GM18511 (cell line): Measurements from ENCODE around the gene PANX1.

Source experiments
- ATAC-seq: cut with Tn5 transposase; IDR thresholded peaks from one replicate; pipeline ENCODE4 v1.9.1; 2021; ENCODE audit warnings: mild to moderate bottlenecking, moderate library complexity; ENCODE audit not compliant: unreplicated experiment

The PANX1 gene

DNA sequence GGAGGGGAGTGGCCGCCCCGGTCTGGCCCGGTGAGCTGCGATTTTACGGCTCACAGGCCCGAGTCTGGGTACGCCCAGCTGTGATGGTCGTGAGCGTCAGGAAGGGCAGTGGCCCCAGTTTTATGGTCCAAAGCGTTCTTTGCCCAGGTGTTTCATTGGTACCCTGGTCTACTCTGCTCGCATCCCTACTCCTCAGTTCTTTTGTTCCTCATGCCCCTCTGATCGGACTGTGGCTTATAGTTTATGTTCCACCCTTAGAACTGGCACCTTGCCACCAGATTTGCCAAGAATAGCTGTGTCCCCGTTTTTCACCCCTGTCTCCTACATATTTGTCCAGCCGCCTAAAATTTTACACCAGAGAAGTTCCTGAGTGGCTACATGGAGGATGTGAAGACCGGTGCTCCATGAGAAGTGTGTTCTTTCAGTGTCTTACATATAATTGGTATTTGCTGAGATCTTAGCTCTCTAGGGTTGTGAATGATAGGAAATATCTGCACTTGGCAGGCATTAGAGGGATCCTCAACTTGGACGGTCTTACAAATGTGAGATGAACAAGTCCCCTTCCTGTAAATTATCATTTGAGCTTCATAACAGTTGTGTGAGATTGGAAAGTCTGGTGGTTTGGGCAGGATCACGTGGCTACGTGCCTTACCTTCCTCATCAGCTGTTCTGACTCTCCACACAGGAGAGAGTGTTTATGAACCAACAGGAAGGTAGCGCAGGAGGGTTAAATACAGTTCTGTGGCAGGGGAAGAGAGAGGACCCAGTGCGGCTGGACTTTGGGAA, 1.1 kb downstream of the PANX1 start:
- no peak for ATAC-seq

- no peak for ATAC-seq
Observed at GRCh38 chr11:94130298-94131046, 1.8 kb downstream of the PANX1 start.

DNA sequence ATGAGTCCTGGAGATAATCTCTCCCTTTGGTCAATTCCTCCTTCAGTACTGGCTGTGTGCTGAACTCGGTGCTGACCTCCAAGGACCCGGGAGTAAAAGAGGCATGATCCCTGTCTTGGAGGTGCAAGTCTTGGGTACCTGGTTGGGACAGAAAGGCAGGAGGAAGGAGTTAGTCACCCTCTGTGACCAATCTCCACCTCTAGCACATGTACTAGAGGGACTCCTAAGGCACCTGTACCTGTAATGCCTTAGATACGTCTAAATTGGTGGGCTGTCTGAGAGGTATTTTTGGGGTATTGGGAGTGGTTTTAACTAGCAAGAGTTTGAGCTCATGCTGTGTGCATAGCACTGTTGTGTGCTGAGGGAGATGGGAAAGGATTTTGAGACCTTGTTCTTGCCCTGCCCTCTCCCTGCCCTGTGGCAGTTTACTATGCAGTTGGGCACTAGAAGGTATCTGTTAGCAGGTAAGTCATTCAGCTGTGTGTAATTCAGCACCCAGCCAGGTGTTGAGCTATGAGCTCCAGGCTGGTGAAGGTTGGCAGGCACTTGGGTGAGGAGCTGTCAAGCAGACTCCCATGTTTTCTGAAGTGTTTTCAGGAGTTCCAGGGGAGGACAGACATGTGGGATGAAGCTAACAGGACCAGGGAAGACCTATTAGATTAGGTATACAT, 2.5 kb downstream of the PANX1 start:
- no peak for ATAC-seq

DNA sequence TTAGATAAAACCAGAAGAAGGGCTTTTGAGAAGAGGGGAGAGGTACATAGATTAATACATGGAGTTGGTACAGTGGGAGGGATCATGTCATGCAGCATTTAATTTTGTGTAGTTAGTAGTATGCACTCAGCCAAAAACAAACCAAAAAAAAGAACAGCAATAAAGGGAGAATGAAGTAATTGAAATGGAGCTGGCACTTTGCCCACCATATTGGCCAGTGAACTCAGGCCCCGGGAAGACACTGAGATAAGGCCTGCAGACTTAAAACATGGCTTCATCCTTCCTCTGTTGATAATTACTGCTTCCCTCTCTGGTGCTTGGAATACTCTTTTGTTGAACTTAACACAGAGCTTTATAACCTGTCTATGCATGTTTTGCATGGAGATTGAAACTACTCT, 3.1 kb downstream of the PANX1 start:
- ATAC-seq, result no peak

DNA sequence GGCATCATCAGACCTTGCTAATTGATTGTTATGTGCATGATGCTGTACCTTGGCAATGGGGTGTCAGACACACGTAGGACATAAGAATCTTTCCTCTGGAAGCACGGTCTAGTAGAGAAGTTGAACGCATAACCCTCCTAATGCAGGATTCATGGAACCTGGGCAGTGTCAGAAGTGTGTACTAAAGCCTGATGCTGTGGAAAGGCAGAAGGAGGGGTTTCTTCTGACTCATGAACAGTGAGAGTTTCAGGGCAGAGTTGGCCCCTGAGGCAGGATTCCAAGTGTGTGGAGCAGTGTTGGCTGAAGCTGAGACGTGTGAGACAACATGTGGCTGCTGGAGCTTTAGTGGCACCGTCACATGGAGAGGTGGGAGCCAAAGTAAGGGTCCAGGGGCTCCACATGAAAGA, 3.5 kb downstream of the PANX1 start:
- no peak for ATAC-seq

DNA sequence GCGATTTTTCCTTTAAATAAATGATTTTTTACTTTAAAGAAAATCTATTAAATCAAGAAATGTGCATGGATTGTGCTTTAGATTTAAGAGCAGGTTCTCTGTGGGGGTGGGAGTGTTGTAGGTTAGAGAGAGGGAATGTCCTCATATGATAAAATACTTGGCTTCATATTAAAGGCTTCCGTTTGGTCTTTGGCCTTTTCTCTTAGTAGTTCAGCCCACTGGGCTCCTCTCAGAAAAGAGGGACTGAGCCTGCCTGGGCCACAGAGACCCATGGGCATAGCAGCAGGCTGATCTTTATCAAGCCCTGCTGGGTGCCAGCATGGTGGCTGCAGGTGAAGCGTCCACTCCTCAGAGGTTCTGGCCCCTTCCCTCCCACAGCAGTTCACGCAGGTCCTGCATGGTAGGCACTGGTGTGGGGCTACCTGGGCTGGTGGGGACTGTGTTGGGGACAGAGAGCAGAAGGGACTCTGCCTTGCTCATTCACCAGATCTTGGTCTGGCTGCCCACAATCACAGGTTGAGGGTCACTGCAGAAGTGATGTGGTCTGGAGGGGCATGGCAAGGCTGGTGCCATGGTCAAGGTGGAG, 4.3 kb downstream of the PANX1 start:
- ATAC-seq, result no peak

DNA sequence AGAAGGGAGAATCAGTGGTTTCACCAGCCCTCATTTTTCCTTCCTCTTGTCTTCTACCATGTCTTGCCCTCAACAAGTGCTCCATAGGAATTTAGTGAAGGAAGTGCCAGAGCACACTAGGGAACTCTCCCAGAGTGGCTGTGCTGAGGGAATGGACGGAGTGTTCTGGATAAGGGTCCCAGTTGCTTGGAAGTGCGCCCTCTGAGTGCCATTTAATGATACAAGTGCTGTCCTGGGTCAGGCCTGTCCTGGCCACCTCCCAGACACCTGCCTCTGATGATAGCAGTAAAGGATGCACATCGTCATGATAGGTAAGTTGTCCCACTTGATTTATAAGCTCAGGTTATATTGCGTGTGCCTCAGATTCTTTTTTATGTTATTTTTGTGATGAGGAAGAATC, 5.1 kb downstream of the PANX1 start:
- no peak for ATAC-seq

- ATAC-seq, result peak; percentile 61
Observed at GRCh38 chr11:94134651-94135512, 6.2 kb downstream of the PANX1 start.

DNA sequence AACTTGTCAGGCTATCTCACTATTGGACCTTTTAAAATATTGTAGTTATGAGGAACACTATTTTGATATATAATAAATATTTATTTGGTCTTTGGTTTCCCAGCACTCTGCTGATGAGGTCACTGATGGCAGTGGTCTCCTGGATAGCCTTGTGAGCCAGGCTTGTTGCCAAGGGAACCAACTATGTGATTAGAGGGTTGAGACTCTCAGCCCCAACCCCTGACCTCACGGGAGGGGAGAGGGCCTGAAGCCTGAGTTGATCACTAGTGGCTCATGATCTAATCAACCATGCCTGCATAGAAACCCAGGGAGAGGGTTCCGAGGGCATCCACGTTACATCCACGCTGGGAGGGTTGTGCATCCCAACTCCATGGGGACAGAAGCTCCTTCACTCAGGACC, 10.8 kb downstream of the PANX1 start:
- no peak for ATAC-seq

DNA sequence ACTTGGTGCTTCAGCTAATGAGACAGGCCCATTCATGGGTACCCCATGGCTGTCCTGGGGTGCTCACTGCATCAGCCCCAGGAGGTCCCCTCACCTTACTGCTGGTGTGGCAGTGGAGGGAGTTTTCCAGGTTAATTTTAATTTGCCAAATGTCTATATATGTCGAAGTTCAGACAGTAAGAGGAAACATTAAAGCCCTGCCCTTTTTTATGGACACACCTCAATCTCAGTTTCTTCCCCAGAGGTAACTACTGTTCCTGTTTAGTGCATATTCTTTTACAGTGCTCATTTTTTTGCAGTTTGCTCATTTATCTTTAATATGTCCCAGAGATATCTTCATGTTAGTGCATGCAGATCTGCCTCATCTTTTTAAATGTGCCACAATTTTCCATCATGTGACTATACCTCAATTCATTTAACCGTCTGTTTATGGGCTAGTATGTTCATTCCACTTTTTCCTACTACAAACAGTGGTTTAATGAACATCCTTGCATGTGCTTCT, 11.6 kb downstream of the PANX1 start:
- ATAC-seq, result no peak

DNA sequence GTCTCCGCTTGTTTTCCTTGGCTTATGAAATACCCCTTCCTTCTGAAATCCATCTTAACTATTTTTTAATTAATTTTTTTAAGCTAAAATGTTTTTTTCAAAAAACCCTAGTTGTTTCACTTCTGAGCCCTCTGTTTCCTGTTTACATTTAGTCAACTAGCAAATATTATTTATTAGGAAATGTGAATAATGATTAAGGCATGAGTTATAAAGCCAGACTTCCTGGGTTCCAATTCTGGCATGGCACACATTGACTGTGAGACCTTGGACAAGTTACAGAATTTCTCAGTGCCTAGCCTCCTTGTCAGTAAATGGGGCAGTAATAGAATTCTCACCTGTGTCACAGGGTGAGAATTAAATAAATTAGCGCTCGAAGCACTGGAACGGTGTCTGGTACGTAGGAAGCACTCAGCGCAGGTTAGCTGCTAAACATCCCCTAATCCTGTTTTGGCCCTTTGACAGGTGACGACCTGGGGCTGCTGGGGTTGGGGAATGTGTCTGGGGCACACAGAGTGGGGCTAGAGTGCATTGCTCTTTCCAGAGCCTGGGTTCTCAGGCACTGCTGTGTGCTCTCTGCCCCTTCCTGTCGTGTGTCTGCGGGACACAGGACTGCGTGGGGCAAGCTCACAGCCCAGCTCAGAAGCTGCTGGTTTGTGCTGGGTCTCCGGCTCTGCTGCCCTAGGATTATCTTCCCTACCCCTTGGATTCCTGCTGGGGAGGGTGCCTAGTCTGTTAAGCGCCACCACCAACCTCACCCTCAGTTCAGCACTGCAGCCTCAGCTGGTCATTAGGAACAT, 13.1 kb downstream of the PANX1 start:
- ATAC-seq, result no peak

GRCh38 chr11:94142308-94143281, 14.0 kb downstream of the PANX1 start:
- no peak for ATAC-seq

DNA sequence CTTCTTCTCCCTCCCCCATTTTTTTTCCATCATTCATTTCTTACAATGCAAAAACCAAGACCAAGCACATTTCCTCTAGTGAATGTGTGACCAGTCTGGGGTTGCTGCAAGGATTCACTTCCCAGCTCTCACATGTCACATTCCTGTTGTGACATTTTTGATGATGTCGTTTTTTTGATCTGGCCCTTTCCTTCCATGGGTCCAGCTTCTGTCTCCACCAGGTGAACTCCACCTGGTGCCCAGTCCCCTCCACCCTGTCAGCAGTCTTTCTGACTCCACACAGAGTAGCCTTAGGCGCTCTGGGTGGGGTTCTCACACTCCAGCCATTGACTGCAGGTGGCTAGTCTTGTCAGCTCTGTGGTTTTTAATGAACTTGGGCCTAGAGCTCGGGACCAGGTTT, 15.6 kb downstream of the PANX1 start:
- ATAC-seq, result no peak

GRCh38 chr11:94144664-94145063, 16.0 kb downstream of the PANX1 start:
- no peak for ATAC-seq

DNA sequence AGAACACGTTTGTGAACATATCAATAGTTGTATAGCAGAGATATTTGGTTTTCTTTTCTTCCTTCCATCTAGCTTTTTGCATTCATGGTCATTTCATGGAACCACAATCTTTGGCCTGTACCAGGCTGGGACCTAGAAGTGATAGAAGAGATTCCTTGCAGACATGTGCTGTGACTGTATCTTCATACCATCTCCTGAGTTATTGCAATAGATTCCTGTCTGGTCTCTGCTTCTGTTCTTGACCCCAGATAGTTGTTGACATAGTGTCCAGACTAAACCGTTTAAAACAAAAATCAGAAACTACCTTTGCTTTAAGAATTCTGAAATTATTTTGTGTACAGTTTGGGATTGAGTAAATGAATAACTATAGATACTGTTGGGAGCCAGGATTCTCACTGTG, 16.8 kb downstream of the PANX1 start:
- no peak for ATAC-seq

- no peak for ATAC-seq
Observed at GRCh38 chr11:94145916-94146315, 17.3 kb downstream of the PANX1 start.

DNA sequence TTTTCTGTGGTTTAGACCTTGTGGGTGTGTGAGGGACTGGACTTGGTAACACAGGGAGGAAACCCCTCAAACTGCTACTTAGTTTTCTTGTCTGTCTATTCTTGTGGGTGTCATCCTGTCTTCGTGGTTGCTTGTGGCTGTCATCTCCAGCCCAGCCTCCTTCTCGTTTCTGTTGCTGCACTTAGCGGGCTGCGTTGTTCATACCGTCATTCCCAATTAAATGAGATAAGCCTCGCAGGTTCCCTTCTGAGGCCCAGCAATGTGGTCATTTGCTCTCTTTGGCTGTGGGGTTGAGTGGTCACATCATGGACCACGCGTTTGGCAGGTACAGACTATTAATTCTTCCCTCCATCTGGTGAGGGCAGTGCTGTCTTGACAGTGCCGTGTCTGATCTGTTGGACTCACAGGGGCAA, 18.8 kb downstream of the PANX1 start:
- no peak for ATAC-seq

- no peak for ATAC-seq
Observed at GRCh38 chr11:94148189-94148588, 19.5 kb downstream of the PANX1 start.
